ENCODE results near the gene AFF1.
"Not testable (repeated sequence)": the region's sequence is repeated elsewhere in the genome, so short reads cannot be mapped to it uniquely, and the experiment has no call there.

AFF1 gene

GRCh38 chr4:87058356-87059073 lies 123.7 kb downstream of the AFF1 start:
- DNase-seq, result no peak

- DNase-seq, result no peak
These were observed 126.1 kb downstream of the AFF1 start for GRCh38 chr4:87060957-87061356.

GRCh38 chr4:87065021-87065420 lies 130.2 kb downstream of the AFF1 start:
- no peak for DNase-seq

GRCh38 chr4:87066403-87067123 lies 131.8 kb downstream of the AFF1 start:
- no peak for DNase-seq

GRCh38 chr4:87067124-87067885 lies 132.5 kb downstream of the AFF1 start:
- no peak for DNase-seq

- DNase-seq, result peak; percentile 77
These were observed 133.8 kb downstream of the AFF1 start for GRCh38 chr4:87068583-87069021.

- DNase-seq, result no peak
These were observed 134.4 kb downstream of the AFF1 start for GRCh38 chr4:87069037-87069742.

- DNase-seq, result no peak
These were observed 136.6 kb downstream of the AFF1 start for GRCh38 chr4:87071401-87071800.

GRCh38 chr4:87072545-87072944 lies 137.7 kb downstream of the AFF1 start:
- DNase-seq, result not testable (repeated sequence)

GRCh38 chr4:87073199-87074120 lies 138.6 kb downstream of the AFF1 start:
- peak; percentile 74 for DNase-seq

- DNase-seq, result no peak
These were observed 139.3 kb downstream of the AFF1 start for GRCh38 chr4:87074121-87074488.

- DNase-seq, result no peak
These were observed 141.1 kb downstream of the AFF1 start for GRCh38 chr4:87075876-87076275.

GRCh38 chr4:87076690-87077358 lies 142.0 kb downstream of the AFF1 start:
- no peak for DNase-seq

- DNase-seq, result no peak
These were observed 143.2 kb downstream of the AFF1 start for GRCh38 chr4:87077914-87078585.

GRCh38 chr4:87078987-87079486 lies 144.2 kb downstream of the AFF1 start:
- no peak for DNase-seq

- DNase-seq, result no peak
These were observed 145.2 kb downstream of the AFF1 start for GRCh38 chr4:87079967-87080366.

GRCh38 chr4:87080462-87080861 lies 145.7 kb downstream of the AFF1 start:
- DNase-seq, result no peak

- no peak for DNase-seq
These were observed 147.0 kb downstream of the AFF1 start for GRCh38 chr4:87081826-87082225.

- DNase-seq, result not testable (repeated sequence)
These were observed 150.9 kb downstream of the AFF1 start for GRCh38 chr4:87085732-87086131.

GRCh38 chr4:87086143-87086805 lies 151.5 kb downstream of the AFF1 start:
- DNase-seq, result no peak

Data from NCI-H1436 treated with DMSO at 0.1 percent for 48 hours (cell line).